ENCODE measurements around the gene FABP6.
"Not testable (repeated sequence)": the region's sequence is repeated elsewhere in the genome, so short reads cannot be mapped to it uniquely, and the experiment has no call there.

The FABP6 gene

GRCh38 chr5:160221082-160221481 is 8.2 kb upstream of the FABP6 start:
- no peak for DNase-seq (ENCODE audit: low read depth in 2 of 2)

- DNase-seq (ENCODE audit: low read depth in 2 of 2): no peak
Measured at GRCh38 chr5:160227012-160227411, 2.3 kb upstream of the FABP6 start.

- no peak for DNase-seq (ENCODE audit: low read depth in 2 of 2)
Measured at GRCh38 chr5:160230686-160231527, 1.6 kb downstream of the FABP6 start.

- no peak for DNase-seq (ENCODE audit: low read depth in 2 of 2)
Measured at GRCh38 chr5:160231783-160232342, 2.6 kb downstream of the FABP6 start.

GRCh38 chr5:160233215-160233614 is 3.9 kb downstream of the FABP6 start:
- no peak for DNase-seq (ENCODE audit: low read depth in 2 of 2)

- no peak for DNase-seq (ENCODE audit: low read depth in 2 of 2)
Measured at GRCh38 chr5:160235731-160236130, 6.4 kb downstream of the FABP6 start.

- no peak for DNase-seq (ENCODE audit: low read depth in 2 of 2)
Measured at GRCh38 chr5:160237571-160238093, 8.3 kb downstream of the FABP6 start.

- DNase-seq (ENCODE audit: low read depth in 2 of 2): no peak
Measured at GRCh38 chr5:160240350-160240749, 11.0 kb downstream of the FABP6 start.

GRCh38 chr5:160242145-160242544 is 12.8 kb downstream of the FABP6 start:
- DNase-seq (ENCODE audit: low read depth in 2 of 2): no peak

- DNase-seq (ENCODE audit: low read depth in 2 of 2): no peak
Measured at GRCh38 chr5:160245506-160246086, 16.3 kb downstream of the FABP6 start.

GRCh38 chr5:160249570-160249969 is 20.3 kb downstream of the FABP6 start:
- DNase-seq (ENCODE audit: low read depth in 2 of 2): not testable (repeated sequence)

GRCh38 chr5:160250226-160250625 is 20.9 kb downstream of the FABP6 start:
- DNase-seq (ENCODE audit: low read depth in 2 of 2): no peak

- DNase-seq (ENCODE audit: low read depth in 2 of 2): no peak
Measured at GRCh38 chr5:160250826-160251225, 21.5 kb downstream of the FABP6 start.

- no peak for DNase-seq (ENCODE audit: low read depth in 2 of 2)
Measured at GRCh38 chr5:160251406-160252155, 22.3 kb downstream of the FABP6 start.

- no peak for DNase-seq (ENCODE audit: low read depth in 2 of 2)
Measured at GRCh38 chr5:160252916-160253315, 23.6 kb downstream of the FABP6 start.

GRCh38 chr5:160253441-160253840 is 24.1 kb downstream of the FABP6 start:
- no peak for DNase-seq (ENCODE audit: low read depth in 2 of 2)

GRCh38 chr5:160254706-160255105 is 25.4 kb downstream of the FABP6 start:
- no peak for DNase-seq (ENCODE audit: low read depth in 2 of 2)

- DNase-seq (ENCODE audit: low read depth in 2 of 2): no peak
Measured at GRCh38 chr5:160259341-160259740, 30.0 kb downstream of the FABP6 start.

GRCh38 chr5:160260006-160260775 is 30.9 kb downstream of the FABP6 start:
- no peak for DNase-seq (ENCODE audit: low read depth in 2 of 2)

GRCh38 chr5:160260881-160261815 is 31.8 kb downstream of the FABP6 start:
- no peak for DNase-seq (ENCODE audit: low read depth in 2 of 2)
